ENCODE measurements around the gene GPM6B.

DNA sequence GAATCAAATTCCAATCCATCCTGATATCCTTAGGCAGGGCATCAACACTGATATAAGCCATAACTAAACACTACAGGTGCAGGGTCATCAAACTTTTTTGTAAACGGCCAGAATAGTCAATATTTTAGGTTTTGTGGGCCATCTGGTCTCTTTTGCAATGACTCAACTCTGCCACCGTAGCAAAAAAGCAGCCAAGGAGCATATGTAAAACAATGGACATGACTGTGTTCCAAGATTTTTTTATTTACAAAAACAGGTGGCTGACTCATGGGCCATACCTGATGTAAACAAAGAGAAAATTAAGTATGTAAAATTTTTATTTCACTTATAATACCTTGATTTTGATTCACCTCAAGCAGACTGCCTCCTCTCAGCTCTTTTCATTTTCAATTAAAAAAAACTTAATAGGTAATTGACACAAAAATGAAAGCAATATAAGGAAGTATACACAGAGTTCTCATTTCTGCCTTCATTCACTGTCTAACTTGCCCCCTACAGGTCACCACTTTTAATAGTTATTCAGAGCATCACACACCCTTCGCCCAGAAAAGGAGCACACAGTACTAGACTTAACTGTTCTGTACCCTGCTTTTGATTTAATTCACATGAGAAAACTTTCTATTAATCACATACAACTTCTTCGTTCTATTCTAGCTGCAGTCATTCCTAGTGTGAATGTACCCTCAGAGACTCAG is 35.3 kb upstream of the GPM6B start:
- TF ChIP-seq, protein P1, sequence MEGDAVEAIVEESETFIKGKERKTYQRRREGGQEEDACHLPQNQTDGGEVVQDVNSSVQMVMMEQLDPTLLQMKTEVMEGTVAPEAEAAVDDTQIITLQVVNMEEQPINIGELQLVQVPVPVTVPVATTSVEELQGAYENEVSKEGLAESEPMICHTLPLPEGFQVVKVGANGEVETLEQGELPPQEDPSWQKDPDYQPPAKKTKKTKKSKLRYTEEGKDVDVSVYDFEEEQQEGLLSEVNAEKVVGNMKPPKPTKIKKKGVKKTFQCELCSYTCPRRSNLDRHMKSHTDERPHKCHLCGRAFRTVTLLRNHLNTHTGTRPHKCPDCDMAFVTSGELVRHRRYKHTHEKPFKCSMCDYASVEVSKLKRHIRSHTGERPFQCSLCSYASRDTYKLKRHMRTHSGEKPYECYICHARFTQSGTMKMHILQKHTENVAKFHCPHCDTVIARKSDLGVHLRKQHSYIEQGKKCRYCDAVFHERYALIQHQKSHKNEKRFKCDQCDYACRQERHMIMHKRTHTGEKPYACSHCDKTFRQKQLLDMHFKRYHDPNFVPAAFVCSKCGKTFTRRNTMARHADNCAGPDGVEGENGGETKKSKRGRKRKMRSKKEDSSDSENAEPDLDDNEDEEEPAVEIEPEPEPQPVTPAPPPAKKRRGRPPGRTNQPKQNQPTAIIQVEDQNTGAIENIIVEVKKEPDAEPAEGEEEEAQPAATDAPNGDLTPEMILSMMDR (IDR thresholded peaks at IDR 0.05): no peak
- TF ChIP-seq POLR2A (IDR thresholded peaks at IDR 0.05): no peak

Data from heart left ventricle (tissue), 13 donors.